GM19395 (cell line): ENCODE results near the gene VASH1.

Source experiments
- ATAC-seq: cut with Tn5 transposase; IDR thresholded peaks from one replicate; pipeline ENCODE4 v1.9.1; 2021; ENCODE audit warnings: mild to moderate bottlenecking, moderate library complexity; ENCODE audit not compliant: unreplicated experiment

Gene VASH1

DNA sequence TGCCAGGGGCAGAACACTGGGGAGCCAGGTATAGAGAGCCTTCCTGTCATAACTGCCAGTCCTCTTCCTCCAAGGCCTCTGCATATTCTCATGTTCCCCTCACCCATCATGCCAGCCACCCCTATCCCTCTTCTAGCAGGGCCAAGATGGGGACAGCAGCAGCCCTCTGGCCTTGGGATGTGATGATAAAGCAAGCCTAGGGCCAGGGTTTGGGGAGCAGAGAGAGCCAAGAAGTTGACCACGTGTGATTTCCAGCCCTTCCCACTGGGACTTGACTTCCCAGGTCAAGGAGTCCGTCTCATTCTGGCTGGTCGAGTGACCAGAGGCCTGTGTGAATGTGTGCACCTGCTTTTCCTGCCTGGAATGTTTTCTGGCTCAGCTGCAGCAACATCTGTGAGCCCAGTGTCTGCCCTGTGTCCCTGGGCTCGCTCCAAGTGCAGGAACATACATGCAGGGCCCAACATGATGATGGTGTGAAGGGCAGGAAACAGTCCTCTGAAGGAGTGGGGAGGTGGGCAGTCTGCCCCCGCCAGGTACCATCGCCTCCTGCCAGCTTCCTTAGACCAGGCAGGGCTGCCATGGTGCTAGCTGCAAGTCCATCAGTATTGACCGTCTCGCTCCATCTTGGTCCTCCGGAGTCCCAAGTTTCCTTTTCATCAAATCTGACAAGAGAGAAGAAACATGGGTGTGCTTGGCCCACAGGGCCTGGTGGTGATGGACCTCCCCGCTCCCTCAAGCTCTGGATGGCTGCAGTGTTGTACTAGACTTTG, 21.0 kb downstream of the VASH1 start:
- ATAC-seq: no peak

DNA sequence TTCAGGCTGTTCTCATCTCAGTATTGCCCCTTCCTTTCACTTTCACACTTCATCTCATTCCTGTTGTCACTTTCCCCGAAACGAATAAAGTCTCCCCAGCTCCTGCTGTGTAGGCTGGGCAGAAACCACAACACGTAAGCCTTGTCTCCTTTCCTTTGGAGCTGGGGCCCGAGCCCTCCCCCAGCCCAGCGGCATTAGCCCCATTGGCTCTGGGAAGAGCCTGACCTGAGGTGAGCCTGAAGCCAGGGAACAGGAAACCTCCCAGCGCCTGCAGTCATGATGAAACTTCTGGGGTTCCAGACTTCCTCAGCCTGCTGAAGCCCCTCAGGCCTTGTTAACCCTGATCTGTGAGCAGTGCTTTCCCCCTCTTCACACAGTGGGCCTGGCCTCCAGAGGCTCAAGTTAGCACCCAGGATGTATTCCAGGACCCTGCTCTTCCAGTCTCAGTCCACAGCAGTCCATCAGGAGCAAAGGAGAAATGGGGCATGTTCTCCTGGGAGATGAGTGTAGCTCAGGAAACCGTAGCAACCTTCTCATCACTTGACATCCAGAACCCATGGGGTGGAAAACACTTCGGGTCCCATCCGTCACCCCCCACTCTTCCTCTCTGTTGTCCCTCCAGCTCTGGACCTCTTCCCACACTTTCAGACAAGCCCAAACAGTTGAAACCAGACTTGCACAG, 21.8 kb downstream of the VASH1 start:
- no peak for ATAC-seq

DNA sequence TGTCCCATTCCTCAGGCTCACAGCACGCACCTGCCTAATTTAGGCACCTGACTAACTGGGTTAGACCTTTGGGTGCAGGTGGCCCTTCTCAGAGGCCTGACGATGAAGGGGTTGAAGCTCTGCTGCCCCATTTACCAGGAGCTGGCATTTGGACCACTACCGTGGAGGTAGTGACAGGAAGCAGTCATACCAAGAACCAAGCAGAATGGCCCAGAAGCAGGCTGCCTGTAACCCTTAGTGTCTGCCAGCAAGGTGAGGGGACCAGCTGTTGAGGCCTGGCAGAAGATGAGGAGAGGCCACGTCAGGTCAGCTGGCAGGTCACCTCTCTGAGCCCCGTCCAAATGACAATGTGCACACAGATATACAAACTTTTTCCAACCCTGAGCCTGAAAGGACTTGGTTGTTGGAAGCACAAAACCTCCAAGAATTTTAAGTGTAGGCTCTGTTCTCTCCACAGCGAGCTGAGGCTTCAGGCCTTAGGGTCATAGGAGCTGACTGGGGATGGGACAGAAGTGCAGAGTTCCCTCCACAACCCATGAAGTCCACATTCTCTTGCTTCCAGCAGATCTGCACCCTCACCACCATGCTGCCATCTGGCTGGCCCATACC, 23.1 kb downstream of the VASH1 start:
- ATAC-seq: no peak

DNA sequence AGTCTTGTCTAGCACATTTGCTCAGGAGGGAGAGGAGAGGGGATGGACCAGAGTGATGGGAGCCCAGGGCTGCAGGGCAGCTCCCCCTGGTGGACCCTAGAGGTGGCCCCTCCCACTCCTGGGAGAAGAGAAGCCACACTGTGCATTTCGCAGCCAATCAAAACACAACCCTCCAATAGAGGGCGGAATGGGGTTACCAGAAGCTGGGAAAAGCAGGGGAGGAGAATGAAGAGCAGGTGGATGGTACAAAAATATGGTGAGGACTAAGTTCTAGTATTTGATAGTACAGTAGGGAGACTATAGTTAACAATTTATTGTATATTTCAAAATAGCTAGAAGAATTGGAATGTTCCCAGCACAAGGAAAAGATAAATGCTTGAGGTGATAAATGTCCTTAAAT, 23.6 kb downstream of the VASH1 start:
- ATAC-seq: peak; percentile 73

DNA sequence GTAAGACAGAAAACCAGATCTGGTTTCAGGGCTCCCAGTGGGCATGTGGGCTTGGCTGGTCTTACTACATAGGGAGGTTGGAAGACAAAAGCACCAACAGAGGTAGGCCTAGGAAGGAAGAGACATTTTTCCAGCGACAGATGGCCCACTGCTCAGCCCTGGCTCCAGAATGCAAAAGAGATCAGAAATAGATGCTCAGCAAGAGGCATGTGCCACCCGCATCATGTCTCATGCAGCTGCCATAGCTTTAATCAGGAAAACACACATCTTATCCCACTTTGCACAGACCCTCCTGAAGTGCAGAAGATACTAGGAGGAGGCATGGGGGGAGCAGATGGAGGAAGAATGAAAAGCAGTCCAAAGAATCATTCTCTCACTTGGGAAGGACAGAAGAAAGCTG, 25.3 kb downstream of the VASH1 start:
- no peak for ATAC-seq

DNA sequence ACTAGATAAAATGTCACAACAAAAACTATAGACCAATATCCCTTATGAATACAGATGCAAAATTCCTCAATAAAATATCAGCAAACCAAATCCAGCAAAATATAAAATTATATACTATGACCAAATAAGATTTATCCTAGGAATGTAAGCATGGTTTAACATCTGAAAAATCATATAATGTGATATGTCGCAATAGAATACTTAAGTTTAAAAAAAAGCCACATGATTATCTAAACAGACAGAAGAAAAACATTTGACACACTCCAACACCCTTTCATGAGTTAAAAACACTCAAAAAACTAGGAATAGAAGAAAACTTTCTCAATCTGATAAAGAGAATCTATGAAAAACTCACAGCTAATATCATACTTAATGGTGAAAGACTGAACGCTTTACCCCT, 31.2 kb downstream of the VASH1 start:
- ATAC-seq: no peak

DNA sequence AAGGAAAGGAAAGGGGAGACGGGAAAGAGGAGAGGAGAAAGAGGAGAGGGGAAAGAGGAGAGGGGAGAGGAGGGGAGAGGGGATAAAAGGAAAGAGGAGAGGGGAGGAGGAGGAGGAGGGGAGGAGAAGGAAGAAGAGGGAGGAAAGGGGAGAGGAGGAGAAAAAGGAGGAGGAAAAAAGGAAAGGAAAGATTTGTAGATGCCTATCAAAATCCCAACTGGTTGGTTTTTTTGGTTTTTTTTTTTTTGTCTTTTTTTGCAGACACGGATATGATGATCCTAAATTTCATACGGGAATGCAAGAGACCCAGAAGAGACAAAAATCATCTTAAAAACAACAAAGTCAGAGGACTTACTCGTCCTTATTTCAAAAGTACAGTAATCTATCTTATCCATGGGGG, 32.1 kb downstream of the VASH1 start:
- no peak for ATAC-seq

DNA sequence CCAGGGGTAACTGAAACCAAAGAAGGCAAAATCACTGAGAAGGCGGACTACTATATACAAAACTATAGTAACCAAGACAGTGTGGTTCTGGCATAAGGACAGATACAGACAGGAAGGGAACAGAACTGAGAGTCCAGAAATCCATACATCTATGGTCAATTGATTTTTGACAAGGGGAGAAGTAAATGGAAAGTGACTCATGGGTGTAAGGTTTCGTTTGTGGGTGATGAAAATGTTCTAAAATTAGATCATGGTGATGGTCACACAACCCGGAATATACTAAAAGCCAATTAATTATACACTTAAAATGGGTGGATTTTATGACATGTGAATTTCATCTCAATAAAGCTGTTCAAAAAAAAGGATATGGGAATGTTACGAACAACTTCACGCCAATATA, 32.7 kb downstream of the VASH1 start:
- ATAC-seq: no peak

DNA sequence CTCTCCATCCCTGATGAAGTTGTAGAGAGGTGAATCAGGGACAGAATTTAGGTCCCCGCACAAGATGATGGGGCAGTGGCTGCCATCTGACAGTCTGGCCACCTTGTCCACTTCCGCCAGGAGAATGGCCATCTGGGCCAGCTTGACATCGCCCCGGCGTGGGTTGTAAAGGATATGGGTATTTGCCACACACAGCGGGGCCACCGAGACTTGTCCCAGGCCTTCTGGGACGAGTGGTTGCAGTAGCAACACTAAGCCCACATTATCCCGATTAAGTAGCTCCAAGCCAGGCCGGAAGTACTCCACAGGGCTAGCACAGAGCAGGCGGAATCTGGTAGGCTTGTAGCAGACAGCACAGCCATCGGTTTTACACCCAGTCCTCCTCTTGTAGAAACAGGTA, 45.2 kb downstream of the VASH1 start:
- no peak for ATAC-seq

DNA sequence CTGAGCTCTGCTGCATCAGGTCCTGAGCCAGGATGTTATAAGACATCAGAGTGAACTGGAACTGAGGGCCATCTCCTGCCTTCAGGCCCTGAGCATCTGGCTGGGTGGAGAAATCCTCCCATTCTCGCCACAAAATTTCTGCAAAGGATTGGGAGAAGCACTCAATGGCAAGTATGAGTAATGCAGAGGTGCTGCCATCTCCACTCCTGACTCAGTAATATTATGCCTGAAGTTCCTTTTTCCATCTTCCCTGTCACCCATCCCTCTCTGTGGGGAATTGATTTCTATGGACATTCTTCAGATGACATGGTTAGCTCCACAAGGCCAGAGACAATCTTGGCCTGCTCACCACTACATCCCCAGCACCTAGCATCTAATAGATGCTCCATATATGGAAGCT, 46.7 kb downstream of the VASH1 start:
- no peak for ATAC-seq

DNA sequence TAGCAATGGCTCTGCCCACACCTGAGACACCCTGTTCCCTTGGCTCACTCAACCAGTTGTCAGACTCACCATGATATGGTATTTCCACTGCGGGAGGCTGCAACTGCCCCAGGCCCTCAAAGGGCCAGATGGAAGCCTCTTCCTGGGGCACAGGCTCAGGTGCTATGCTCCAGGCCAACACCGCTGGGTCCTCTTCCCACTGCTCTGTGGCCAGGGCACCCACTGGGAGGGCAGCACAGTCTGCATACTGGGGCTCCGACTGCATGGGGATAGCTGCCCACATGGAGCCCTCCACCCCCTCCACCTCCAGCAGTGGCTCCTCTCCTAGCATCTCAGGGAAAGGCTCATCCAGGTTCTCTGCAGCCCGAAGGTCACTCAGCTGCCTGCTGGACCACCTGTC, 47.7 kb downstream of the VASH1 start:
- no peak for ATAC-seq

DNA sequence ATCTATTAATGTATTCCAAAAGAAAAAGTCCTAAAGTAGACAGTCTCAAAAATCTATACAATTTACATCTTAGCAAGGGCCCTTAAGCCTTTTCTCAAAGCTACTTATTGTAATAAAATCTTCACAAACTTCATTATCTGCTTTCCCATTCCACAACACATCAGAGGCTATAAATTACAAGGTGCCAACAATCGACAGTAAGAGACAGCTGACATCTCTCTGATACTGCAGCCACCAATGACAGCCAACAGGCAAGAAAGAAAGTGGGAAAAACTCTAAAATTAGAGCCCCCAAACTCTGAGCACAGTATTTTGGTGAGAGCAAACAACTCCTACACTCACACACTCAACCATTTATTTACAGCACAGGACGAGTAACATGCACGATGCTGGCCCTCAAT, 49.3 kb downstream of the VASH1 start:
- ATAC-seq: no peak

DNA sequence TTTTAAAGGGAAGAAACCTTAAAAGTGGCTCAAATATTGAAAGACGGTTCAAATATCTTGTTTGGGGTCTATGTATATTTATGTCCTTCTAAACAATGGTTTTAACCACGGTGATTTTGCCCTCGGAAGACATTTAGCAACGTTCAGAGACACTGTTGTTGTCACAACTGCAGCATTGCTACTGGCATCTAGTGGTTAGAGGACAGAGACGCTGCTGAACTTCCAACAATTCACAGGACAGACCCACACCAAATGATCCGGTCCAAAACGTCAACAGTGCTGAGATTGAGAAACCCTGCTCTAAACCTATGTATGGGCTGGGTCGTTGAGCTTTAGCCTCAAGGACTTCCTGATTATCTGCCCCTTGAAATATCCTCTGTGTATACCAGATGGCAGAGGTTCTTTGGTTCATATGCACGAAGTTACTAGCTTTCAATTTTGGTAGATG, 49.7 kb downstream of the VASH1 start:
- no peak for ATAC-seq

DNA sequence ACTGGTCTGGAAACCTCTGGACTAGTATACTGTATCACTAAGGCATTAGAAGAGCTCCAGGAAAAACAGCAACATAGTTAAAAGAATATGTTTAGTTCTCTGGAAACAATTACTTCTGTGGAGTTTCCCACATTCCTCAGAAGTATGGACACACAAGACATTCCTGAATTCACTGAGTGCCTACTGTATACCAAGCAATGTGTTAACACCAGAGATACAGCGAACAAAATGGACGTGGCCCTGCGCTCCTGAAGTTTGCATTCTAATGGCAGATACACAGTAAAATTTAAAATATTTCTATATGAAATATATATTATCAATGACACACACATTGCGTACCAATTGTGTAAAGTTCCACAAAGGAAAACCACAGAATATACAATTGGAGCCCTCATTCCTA, 50.3 kb downstream of the VASH1 start:
- ATAC-seq: no peak

DNA sequence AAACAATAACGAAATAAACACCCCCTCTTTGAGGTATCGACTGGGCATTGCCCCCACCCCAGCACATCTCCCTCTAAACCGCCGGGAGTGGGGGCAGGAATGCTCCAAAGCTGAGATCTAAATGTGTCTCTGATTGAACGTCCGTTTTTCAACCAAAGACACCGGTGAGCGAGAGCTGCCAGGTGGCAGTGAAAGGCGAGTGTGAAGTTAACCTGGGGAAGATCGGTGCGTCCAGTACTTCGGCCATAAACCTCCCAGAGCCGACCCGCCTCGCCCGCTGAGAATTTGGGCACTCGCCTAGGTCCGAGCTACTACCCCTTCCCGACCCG, 50.8 kb downstream of the VASH1 start:
- ATAC-seq: peak; percentile 14

DNA sequence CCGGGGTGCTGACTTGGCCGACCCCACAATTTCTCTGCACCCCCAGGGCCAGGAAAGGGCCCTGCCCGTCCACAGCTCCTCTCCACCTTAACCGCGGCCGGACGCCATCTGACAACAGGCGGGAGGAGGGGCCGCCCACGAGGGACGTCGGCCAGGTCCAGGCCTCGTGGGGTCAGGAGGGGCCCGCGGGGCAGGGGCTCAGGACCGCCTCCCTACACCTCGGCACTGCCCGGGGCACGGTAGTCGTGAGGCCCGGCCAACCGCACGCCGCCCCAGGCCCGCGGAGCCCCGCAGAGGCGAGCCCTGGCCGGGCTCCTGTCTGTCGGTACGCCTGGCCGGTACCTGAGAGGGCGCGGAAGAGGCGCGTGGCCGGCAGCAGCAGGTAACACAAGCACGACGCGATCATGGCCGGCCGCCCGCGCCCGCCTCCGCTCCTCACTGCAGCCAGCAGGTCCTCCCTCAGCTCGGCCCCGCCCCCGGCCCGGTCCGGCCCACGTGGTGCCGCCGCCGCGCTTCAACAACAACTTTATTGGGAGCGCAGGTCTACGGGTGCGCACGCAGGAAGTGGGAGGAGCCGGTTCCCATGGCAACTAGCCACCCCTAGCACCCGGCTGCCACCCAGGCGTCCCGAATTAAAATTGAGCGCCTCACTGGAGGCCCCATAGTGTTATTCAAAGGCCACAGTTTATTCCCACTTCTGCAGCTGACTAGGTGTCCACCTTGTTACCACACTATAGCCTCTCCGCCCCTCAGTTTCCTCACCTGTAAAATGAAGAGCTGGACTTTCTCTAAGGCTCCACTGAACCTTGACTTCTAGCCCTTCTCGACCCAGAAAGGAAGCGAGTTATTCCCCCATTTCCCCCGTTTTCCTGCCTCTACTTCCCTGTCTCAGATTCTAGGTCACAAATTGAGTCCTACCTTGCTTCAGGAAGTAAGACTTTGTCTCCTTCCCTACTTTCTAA, 51.4 kb downstream of the VASH1 start, which contains the start of gene ANGEL1:
Gene ANGEL1, minus strand, starts transcription at position 461 of the 962 bp plus-strand sequence. Its CDS starts 55 bp downstream, at position 406.
- ATAC-seq: peak; percentile 79

DNA sequence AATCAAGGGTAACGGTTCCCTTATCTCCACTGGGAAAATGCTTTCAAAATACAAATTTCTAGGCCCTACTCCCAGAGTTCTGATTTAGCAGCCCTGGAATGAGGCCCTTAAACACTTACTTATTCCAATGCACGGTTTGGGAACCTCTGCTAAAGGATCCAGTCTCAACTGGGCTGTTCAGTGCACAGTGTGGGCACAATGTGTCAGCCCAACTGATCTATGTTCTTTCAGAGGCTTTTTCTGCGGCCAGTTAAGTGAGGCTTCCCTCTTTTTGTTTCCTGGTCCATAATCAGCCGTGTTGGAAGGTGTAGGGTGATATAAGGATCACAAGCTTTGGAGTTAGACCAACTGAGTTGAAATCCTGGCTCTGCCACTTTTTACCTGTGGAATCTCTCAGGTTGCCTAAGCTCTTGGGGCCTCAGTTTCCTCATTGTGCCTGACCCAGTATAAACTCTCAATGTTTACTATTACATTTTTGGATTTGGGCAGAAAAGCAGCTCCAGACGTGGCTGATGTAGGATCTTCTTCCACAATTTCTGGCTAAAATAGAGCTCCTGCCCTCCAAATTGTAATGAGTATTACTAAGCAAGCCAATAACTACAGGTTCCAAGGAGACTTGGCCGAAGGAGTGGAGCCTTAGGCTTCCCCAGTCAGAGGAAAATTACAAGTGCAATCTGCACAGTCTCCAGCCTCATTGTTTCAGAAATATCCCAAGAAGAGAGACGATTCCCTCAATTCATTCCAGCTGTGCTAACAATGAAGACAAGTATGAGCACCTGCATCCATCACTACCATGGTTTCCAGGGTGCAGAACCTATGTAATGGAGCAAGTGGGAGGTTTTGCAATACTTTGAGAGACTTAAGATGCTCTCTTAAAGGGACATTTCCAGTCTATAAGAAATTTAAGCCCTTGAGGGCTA, 53.7 kb downstream of the VASH1 start:
- no peak for ATAC-seq

DNA sequence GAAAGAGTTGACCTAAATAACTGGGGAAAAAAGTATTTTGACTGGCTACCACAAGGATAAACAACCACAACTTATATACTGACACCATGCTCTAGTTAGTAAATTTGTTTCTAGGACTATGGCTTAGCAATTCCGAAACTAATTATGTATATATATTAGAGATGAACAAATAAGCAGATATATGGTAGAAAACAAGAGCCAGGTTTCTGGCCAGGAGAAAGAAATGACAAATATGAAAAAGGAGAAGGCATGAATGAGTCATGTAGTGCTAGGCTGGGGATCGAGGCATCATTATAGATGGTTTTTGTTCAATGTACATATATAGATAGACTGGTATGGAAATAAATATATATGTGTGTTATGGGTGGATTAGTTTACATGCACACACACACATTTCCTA, 59.4 kb downstream of the VASH1 start:
- no peak for ATAC-seq

DNA sequence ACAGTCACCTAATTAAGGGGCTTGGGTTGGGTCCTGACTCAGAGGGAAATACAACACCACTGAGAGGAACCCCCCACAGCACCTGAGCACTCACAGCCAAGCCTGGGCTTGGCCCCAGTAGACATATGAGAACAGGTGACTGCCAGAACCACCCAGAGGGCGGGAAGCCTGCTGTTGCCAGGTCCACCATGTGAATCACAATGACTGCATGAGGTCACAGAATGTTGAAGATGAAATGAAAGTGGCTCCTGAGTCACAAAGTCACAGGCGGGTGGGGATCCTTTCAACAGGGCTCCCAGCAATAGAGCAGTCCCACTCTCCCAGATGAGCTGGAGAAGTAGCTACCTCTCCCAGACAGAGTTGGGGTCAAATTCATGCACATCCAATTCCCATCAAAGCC, 64.9 kb downstream of the VASH1 start, which contains the start of gene LRRC74A:
Gene LRRC74A, plus strand, starts transcription at position 287 of the 400 bp plus-strand sequence. CDS start 290 bp downstream, outside the sequence.
- ATAC-seq: no peak
